Stimulated activated CD4-positive, alpha-beta T cell treated with anti-CD3 and anti-CD28 coated beads, Interleukin-1b, Interleukin-23, amount 100 ng/mL, for 48 hours (primary cell): Measurements from ENCODE around the gene GPX7.
"Not testable (repeated sequence)": the region's sequence is repeated elsewhere in the genome, so short reads cannot be mapped to it uniquely, and the experiment has no call there.

Source experiments
- DNase-seq: peaks from one replicate; pipeline ENCODE4 v3.0.0-alpha.2; 2020

GPX7 gene

DNA sequence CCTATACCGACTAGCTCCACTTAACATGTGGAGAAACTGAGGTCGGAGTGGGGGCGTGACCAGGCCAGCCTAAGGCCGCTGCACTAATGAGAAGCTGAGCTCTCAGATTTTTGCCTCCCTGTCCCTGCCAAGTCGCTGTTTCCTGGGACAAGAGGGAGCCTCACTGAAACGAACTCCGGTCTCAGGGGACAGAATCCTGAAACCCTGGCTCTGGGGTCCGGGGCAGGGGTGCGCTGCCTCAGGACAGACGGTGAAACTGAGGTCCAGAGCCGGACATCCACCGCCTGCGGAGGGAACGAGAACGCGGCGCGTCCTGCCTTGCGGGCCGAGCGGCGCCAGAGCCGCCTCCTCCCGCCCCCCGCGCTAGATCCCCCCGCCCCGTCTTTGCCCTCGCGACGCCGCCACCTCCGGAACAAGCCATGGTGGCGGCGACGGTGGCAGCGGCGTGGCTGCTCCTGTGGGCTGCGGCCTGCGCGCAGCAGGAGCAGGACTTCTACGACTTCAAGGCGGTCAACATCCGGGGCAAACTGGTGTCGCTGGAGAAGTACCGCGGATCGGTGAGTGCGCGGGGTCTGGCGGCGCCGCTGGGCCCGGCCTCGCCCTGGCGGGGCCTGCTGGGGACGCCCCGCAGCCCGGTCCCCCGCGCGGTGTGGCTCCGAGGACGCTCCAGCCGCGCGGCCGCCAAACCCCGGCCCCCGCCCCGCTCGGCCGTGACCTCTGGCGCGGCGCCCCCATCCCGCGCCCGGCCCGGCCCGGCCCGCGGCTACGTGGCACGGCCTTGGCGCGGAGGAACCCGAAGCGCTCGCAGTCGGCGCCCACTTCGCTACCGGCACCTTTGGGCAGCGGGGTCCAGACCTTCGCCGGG is at the start of gene GPX7:
GPX7 (plus strand) TSS at position 381 of the 865 bp plus-strand sequence; CDS start at position 420, 39 bp downstream.
- peak; percentile 50 for DNase-seq

DNA sequence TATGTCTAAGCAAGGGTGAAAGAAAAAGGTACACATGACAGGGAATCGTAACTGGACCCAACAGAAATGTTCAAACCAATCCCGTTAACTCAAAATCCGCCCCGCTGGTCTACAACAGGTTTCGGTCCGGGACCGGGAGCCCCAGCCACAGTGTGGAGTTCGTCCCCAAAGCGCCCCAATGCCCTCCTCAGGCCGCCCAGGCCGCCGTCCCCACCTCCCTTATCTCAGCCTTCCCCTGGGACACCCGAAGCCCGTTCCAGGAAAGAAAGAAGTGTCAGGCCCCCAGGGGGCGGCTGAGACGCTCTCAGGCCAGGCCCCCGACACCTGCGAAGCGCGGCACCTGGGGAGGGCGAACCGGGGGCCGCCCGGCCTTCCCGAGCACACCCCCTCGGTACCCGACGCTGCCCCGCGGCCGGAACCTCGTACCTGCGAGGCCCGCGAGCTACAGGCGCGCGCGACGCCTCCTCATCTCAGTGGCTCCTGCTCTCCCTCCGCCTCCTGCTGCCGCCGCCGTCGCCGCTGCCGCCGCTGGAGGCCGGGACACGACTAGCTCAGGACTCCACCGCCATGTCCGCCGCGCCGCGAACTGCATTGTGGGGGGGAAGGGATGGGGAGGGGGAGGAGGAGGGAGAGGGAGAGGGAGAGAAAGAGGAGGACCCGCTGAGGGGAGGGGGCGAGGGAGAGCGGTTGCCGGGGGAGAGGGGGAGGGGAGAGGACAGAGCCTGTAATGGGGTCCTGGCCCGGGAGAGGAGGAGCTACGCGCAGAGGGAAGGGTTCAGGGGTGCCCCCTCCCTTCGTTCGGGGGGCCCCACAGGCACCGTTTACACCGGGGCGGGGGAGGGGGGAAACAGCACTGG is 49.4 kb upstream of the GPX7 start, which contains the start of gene TUT4:
TUT4 (minus strand) TSS at position 588 of the 857 bp plus-strand sequence. CDS start 26,812 bp downstream, outside the sequence.
- peak; percentile 83 for DNase-seq

DNA sequence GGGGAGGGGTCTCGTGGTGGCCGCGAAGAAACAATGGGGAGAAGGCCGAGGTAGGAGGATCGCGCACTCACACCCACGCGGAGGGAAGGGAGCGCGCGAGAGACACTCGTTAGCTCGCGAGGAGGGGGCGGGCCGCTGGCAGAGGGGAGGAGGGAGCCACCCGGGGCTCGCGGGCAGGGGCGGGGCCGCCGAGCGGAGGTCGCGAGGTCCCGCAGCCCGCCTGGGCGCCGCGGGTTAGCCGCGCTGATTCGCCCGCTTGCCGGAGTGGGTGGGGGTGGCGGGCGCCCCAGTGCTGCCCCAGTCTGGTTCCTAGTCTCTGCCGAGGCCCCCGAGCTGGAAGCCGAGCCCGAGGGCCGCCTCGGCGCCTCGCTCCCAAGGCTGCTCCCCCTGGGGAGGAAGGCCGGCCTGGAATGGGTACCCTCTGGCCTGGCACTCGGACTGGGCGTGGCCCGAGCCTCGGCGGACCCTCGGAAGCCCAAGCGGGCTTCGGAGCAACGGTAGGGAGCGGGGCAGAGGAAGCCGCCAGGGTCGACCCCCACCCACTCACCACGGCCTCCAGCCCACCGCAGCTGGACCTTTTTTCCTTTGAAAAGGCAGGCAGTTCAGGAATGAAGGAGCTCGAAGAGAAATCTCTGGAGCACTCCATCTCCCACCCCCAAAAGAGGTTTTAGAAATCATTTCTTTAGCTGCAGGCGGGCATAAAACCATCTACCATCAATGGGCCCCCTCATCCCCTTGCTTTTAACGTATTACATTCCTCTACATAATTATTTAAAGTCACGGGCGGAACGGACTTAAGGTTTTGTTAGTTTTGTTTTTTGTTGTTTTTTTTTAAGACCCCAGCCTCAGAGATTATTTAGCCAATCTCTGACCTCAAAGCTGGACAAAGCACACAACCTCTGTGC is 48.6 kb upstream of the GPX7 start:
- DNase-seq: peak; percentile 92

DNA sequence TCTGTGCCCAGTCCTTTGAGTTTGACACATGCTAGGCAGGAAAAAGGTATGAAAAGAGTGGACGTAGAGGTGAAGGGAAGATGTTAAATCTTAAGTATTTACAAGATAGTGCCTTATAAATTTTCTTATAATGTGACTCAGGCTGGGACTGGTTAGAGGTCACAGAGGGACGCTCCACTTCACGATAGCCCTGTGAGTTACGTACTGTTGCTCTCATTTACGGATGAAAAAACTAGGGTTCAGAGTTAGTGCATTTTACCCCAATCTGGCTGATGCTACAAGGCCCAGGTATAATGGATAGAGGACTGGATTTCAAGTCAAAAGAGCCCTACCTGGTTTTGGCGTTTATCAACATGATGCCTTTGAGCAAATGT is 47.9 kb upstream of the GPX7 start:
- no peak for DNase-seq

DNA sequence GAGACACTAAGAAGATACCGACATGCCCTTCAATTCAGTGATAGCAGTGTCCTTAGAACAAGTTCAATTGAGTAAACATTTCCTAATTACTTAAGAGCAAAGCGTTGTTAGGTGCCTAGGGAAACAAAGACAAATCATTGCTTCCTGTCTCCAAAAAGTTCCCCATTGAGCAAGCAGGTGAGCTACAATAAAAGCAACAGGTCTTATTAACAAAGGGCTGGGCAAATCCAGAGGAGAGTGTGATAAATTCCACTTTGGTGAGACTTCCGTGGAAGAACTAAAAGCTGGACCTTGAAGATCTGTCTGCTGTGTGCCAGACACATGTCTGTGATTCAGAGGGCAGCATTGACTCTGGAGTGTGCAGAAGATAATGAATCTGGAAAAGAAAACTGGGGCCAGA is 47.4 kb upstream of the GPX7 start:
- no peak for DNase-seq

DNA sequence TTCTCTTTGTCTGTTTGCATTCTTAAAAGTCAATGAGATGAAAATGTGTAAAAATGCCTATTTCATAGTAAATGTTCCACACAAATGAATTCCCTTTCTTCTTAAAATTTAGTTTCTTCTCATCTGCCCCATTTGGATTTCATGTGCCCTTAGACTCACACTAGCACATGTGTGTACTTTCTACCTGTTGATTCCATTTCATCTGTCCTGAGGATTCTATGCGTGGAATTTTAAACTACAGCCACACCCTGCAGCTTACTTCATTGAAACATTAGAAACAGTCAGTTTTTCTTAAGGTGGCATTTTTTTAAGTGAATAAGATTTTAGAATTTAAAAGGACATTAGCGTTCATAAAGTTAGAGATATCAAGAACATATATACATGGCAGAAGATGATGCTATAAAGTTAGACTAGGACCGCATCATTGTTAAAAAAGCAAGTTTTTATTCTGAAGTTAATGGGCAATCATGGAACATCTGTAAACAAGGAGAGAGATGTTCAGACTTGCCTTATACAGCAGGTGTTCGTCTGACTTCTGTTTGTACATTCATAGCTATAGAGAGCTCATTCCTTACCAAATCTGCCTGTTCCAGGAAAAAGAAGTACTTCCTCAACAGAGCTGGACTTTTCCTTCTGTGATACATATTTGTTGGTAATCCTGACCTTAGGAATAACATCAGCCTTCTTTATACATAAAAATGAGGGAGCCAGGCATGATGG is 45.4 kb upstream of the GPX7 start:
- DNase-seq: no peak

DNA sequence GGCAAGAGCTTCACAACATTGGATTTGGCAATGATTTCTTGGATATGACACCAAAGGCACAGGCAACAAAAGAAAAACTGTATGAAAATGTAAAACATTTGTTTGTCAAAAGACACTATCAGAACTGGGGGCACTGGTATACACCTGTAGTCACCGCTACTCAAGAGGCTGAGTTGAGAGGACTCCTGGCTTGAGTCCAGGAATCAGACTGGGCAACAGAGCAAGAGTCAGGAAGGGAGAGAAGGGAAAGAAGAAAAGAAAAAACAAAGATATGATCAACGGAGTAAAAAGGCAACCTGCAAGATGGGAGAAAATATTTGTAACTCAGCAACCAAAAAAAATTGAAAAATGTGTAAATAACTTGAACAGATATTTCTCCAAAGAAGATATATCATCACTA is 43.2 kb upstream of the GPX7 start:
- no peak for DNase-seq

DNA sequence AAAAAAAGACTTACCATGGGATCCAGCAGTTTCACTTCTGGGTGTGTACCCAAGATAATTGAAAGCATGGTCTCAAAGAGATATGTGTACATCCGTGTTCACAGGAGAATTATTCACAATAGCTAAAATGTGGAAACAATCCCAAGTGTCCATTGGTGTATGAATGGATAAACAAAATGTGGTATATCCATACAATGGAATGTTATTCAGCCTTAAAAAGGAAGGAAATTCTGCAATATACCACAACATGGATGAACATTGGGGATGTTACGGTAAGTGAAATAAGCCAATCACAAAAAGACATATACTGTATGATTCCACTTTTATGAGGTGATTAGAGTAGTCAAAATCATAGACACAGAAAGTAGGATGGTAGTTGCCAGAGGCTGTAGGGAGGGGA is 42.3 kb upstream of the GPX7 start:
- DNase-seq: no peak

DNA sequence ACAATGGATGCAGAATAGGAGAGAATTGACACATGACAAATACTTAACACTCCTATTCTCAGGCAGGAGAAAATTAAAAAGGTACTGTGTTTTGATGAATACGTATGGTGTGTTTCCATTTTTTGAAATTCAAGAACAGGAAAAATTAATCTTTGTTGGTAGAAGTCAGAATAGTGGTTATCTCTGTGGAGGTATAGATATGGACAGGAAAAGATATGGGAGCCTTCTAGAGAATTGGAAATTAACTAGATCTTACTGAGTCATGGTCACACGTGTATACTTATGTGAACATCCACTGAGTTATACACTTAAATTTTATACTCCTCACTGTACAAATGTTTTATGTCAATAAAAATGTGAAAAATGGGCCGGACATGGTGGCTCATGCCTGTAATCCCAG is 39.4 kb upstream of the GPX7 start:
- DNase-seq: no peak

DNA sequence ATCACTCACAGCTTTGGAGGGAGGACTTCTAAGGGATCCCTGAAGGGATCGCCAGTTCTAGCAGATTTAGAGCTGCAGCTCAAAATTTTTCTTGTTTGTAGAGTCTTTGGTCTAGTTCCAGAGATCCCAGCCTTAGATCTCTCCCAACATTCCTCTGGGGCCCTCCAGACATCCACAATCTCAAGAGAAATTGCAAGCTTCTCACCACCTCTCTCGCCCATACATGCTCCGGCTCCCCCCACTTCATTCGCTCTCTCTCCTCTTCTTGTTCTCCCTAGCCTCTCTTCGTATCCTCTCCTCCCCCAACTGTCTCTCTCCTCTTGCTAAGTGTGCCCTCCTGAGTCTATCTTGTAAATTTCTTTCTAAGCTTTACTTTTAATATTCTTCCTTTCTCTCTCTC is 34.2 kb upstream of the GPX7 start:
- DNase-seq: no peak

DNA sequence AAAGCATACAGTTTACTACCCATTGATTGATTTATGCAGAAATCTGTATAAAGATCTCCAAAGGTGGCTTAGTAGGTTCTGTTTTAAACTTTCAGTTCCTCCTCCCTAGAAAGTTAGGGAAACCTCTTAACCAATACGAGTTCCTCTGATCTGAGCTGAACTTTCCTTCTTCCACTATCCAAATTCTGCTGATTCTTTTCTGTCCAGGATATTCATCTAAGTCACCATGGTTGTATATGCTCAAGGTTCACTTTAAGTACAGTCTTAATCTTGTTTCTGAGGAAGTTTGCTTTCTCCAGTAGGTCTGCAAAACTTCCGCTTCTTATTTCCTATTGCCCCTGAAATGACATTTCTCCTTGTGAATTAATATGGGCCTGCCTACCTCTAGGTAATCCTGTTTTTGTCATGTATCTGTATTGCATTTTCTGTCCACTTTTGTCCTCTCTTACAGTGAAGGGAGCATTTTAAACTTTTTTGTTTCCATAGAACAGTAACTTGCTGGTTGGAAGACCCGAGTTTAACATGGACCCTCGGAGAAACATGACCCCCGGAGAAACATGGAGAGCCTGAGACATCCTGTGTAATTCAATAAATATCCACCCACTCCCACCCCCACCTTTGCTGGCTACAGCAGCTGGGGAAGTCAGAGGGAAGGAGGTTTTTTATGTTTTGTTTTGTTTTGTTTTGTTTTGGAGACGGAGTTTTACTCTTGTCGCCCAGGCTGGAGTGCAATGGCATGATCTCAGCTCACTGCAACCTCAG is 32.5 kb upstream of the GPX7 start:
- no peak for DNase-seq

DNA sequence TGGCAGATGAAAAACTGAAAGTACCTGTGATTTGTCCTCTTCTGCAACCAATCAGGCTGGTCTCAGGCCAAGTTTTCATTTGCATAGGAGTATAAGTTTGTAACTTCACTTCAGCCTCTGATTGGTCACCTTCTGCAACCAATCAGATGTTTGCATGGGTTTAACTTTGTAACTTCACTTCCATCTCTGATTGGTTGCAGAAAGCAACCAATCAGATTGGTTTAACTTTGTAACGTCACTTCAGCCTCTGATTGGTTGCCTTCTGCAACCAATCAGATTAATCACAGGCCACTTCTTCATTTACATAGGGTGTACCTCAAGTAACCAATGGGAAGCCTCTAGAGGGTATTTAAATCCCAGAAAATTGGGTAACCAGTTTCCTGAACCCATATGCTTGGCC is 30.4 kb upstream of the GPX7 start:
- peak; percentile 8 for DNase-seq

DNA sequence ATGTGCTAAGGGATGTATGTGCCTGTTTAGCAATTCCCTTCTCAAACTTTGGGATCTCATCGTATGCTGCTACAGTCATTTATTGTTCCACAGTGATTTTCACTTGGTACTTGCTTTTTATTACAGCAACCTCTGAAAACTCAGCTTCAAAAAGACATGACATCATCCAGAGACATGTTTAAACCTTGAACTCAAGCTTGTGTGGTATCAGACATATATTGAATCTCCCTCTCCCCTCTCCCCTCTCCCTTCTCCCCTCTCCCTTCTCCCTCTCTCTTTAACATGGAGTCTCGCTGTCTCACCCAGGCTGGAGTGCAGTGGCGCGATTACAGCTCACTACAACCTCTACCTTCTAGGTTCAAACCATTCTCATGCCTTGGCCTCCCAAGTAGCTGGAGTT is 29.8 kb upstream of the GPX7 start:
- no peak for DNase-seq

DNA sequence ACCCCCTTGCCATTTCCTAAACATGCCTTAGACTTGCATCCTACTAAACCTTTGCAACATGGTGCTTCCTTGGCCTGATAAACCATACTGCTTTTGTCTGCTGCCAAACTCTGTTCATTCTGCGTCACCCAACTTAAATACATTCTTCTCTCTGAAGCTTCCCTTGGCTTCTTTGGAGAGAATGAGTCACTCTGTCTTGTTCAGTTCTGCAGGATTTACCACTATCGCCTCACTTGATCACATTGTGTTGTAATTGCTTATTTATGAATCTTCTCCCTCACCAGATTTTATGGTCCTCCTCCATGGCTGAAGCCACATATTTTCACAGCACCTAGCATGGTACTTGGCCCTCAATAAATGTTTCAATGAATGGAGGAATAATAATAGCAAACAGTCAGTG is 27.6 kb upstream of the GPX7 start:
- no peak for DNase-seq

DNA sequence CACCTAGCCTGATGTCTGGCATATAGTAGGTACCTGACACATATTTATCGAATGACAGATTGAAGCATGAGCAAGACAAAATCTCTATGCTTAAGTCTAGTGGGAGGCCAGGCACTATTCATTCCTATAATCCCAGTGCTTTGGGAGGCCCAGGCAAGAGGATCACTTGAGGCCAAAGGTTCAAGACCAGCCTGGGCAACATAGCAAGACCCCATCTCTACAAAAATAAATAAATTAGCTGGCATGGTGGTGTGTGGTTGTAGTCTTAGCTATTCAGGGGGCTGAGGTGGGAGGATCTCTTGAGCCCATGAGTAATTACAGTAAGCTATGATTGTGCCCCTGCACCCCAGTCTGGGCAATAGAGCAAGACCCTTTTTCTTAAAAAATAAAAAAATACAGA is 26.1 kb upstream of the GPX7 start:
- DNase-seq: no peak

DNA sequence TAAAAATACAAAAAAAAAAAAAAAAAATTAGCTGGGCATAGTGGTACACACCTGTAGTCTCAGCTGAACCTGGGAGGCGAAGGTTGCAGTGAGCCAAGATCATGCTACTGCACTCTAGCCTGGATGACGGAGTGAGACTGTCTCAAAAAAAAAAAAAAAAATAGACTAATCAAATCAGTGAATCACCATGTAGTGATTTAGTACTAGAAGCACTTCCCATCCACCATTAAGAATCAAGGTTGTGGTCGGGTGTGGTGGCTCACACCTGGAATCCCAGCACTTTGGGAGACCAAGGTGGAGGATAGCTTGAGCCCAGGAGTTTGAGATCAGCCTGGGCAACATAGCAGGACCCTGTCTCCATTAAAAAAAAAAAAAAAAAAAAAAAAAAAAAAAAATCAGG is 24.1 kb upstream of the GPX7 start:
- DNase-seq: not testable (repeated sequence)

DNA sequence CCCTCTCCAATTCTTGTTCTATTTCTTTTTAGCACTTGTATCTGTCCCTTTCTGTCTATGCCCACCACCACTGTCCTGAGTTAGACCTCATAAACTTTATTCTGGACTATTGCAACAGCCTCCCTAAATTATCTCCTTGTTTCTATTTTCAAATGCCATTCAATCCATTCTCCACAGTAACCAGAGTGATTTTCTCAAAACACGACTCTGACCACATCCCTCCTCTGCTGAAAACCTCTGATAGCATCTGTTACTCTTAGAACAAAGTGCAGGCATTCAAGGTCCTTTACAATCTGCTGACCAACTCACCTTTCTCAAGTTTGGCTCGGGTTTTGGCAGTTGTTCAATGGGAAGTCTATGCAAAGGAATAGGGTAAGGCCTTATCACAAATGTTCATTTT is 22.8 kb upstream of the GPX7 start:
- DNase-seq: no peak

DNA sequence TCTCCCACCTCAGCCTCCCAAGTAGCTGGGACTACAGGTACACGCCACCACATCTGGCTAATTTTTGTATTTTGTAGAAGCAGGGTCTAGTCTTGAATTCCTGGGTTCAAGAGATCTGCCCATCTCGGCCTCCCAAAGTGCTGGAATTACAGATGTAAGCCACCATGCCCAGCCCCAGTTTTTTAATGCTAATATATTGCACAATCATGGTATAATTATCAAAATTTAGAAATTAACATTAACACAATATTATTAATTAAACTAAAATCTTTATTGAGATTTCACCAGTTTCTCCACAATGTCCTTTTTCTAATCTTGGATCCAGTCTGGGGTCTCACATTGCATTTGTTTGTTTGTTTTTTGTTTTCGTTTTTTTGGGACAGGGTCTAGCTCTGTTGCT is 21.9 kb upstream of the GPX7 start:
- DNase-seq: no peak

DNA sequence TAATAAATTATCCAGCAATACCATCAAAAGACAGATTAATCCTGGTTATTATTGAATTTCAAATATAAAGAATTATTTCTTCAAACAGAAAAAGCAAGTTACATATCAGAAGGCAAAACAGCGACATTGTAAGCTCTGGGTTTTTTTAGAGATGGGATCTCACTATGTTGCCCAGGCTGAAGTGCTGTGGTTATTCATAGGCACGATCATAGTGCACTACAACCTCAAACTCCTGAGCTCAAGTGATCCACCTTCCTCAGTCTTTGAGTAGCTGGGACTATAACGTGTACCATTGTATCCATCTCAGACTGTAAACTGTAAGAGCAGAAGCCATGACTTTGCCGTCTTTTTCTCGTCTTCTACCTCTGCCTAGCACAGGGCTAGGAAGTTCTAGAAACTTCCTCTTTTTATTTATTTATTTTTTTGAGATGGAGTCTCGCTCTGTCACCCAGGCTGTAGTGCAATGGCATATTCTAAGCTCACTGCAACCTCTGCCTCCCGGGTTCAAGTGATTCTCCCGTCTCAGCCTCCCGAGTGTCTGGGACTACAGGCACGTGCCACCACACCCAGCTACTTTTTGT is 20.0 kb upstream of the GPX7 start:
- DNase-seq: no peak

DNA sequence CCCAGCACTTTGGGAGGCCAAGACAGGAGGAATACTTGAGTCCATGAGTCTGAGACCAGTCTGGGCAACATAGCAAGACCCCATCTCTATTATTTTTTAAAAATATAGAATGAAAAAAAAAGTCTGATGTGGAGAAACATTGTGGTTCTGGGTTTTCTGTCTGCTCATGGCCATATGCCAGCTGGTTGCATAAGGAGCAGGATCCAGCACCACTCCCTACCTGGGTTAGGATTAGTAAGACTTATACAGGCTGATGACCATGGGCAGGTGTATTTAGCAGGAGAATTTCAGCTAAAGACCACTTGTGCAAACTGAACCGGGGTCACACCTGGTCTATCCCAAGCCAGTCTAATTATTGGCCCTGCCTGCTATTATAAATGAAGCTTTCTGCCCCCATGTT is 16.7 kb upstream of the GPX7 start:
- no peak for DNase-seq

DNA sequence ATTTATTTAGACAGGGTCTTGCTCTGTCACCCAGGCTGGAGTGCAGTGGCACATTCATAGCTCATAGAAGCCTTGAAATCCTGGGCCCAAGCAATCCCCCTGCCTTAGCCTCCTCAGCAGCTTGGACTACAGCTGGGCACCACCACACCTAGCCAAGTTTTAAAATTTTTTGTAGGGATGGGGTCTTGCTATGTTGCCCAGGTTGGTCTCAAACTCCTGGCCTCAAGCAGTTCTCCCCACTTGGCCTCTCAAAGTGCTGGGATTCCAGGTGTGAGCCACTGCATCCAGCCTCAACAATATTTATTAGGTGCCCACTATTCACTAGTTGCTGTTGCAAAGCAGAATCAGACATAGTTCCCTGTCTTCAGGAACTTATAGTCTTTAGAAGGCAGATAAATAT is 14.1 kb upstream of the GPX7 start:
- DNase-seq: no peak
